ENCODE measurements around the gene MAPKAPK5.
"Not testable (repeated sequence)": the region's sequence is repeated elsewhere in the genome, so short reads cannot be mapped to it uniquely, and the experiment has no call there.

The MAPKAPK5 gene

GRCh38 chr12:111950961-111951676 lies 109.1 kb downstream of the MAPKAPK5 start:
- H3K4me3 ChIP-seq (ENCODE audit: low read depth, low read length); H3K4me1 ChIP-seq (ENCODE audit: control insufficient read depth, insufficient read depth, low read length); H3K27me3 ChIP-seq (ENCODE audit: control insufficient read depth, insufficient read depth, low read length); H3K36me3 ChIP-seq (ENCODE audit: control insufficient read depth, insufficient read depth, low read length); H3K9me3 ChIP-seq (ENCODE audit: control insufficient read depth, insufficient read depth, low read length); H3K9ac ChIP-seq (ENCODE audit: low read depth, low read length): not testable (repeated sequence)
